HepG2 (cell line): ENCODE data around the gene STPG4. TPM values are rescaled to one million over a fixed set of nuclear protein-coding genes. Genes with fewer than 3 reads are reported as not detected.

ENCODE experiments used
- ARID2 ChIP-seq: sonication (generic); formaldehyde crosslinking; IDR thresholded peaks from 2 replicates; pipeline ENCODE4 v1.8.1; 2022; ENCODE audit warnings: mild to moderate bottlenecking, missing genetic modification reagents, borderline replicate concordance
- ARID5B ChIP-seq: IDR thresholded peaks from 2 replicates; pipeline ENCODE4 v1.4.0; 2020; ENCODE audit warnings: mild to moderate bottlenecking, missing genetic modification reagents
- BORCS8-MEF2B ChIP-seq: sonication (generic); formaldehyde crosslinking; IDR thresholded peaks from 2 replicates; pipeline ENCODE4 v1.8.0; 2022; ENCODE audit warnings: mild to moderate bottlenecking, missing genetic modification reagents
- EEA1 ChIP-seq: sonication (generic); formaldehyde crosslinking; IDR thresholded peaks from 2 replicates; pipeline ENCODE4 v1.5.1; 2020; ENCODE audit warnings: mild to moderate bottlenecking, missing genetic modification reagents, borderline replicate concordance
- ELF1 ChIP-seq: sonication (generic); formaldehyde crosslinking; IDR thresholded peaks from 2 replicates; pipeline ENCODE4 v1.4.0; 2020; ENCODE audit warnings: missing genetic modification reagents
- FOSL2 ChIP-seq: sonication (generic); formaldehyde crosslinking; IDR thresholded peaks from 2 replicates; pipeline ENCODE4 v1.4.0; 2020; ENCODE audit warnings: missing genetic modification reagents
- HNRNPL ChIP-seq: fragments of 200-400 bp; formaldehyde crosslinking; IDR thresholded peaks from 2 replicates; pipeline ENCODE4 v1.6.1; 2017; ENCODE audit warnings: mild to moderate bottlenecking, low read depth, low read length
- KDM2A ChIP-seq: sonication (generic); formaldehyde crosslinking; IDR thresholded peaks from 2 replicates; pipeline ENCODE4 v1.4.0; 2020; ENCODE audit warnings: low read depth, missing genetic modification reagents, borderline replicate concordance
- MAZ ChIP-seq, 2 experiments: sonication (generic) in 1 of 2; formaldehyde crosslinking in 1 of 2; IDR thresholded peaks; 2 replicates each; pipeline versions ENCODE4 v1.5.0 to v1.6.1; 2012 to 2020; ENCODE audit warnings: low read depth in 2 of 2, mild to moderate bottlenecking in 2 of 2, borderline replicate concordance in 1 of 2, improper control_type of control experiment in 1 of 2, low read length in 1 of 2, missing genetic modification reagents in 1 of 2, moderate library complexity in 1 of 2
- MXD4 ChIP-seq: IDR thresholded peaks from 2 replicates; pipeline ENCODE4 v1.6.1; 2016; ENCODE audit warnings: mild to moderate bottlenecking, missing biosample characterization, missing genetic modification reagents
- PHF21A ChIP-seq: sonication (generic); formaldehyde crosslinking; IDR thresholded peaks from 2 replicates; pipeline ENCODE4 v1.5.0; 2020; ENCODE audit warnings: mild to moderate bottlenecking, missing genetic modification reagents
- PITX1 ChIP-seq: sonication (generic); formaldehyde crosslinking; IDR thresholded peaks from 2 replicates; pipeline ENCODE4 v1.5.1; 2020; ENCODE audit warnings: mild to moderate bottlenecking, missing genetic modification reagents
- TBL1XR1 ChIP-seq: fragments of 150-350 bp; IDR thresholded peaks from 2 replicates; pipeline ENCODE4 v1.6.1; 2014; ENCODE audit warnings: borderline replicate concordance, low read length; ENCODE audit not compliant: partially characterized antibody
- ZBTB38 ChIP-seq: sonication (generic); formaldehyde crosslinking; IDR thresholded peaks from 2 replicates; pipeline ENCODE4 v1.5.1; 2020; ENCODE audit warnings: mild to moderate bottlenecking, missing genetic modification reagents
- ZNF317 ChIP-seq: sonication (generic); formaldehyde crosslinking; IDR thresholded peaks from 2 replicates; pipeline ENCODE4 v1.5.0; 2020; ENCODE audit warnings: mild to moderate bottlenecking, missing genetic modification reagents
- ZNF510 ChIP-seq: sonication (generic); formaldehyde crosslinking; IDR thresholded peaks from 2 replicates; pipeline ENCODE4 v1.4.0; 2020; ENCODE audit warnings: low read depth, mild to moderate bottlenecking, missing genetic modification reagents
- ZNF547 ChIP-seq: sonication (generic); formaldehyde crosslinking; IDR thresholded peaks from 2 replicates; pipeline ENCODE4 v1.5.1; 2020; ENCODE audit warnings: mild to moderate bottlenecking, missing genetic modification reagents
- ZNF558 ChIP-seq: sonication (generic); formaldehyde crosslinking; IDR thresholded peaks from 2 replicates; pipeline ENCODE4 v1.9.0; 2022; ENCODE audit warnings: mild to moderate bottlenecking, missing genetic modification reagents, borderline replicate concordance
- ZNF614 ChIP-seq: IDR thresholded peaks from 2 replicates; pipeline ENCODE4 v1.6.1; 2018; ENCODE audit warnings: missing biosample characterization, missing genetic modification reagents, inconsistent platforms, borderline replicate concordance
- ZNF768 ChIP-seq: sonication (generic); formaldehyde crosslinking; IDR thresholded peaks from 2 replicates; pipeline ENCODE4 v1.4.0; 2020; ENCODE audit warnings: missing genetic modification reagents
- ZNF878 ChIP-seq: sonication (generic); formaldehyde crosslinking; IDR thresholded peaks from 2 replicates; pipeline ENCODE4 v1.8.1; 2023; ENCODE audit warnings: mild to moderate bottlenecking, missing genetic modification reagents, moderate library complexity
- polyA plus RNA-seq, 8 experiments: library from polyadenylated mRNA; depleted of rRNA in 3 of 8; stranded (reverse) in 7 of 8; unstranded in 1 of 8; fragments of >200 nt; fragmentation: Illumina TruSeq in 4 of 8; extraction: Trizol in 4 of 8; gene quantifications; 2 replicates each; pipeline versions ENCODE4 v1.2.1 to v1.2.3, GENCODE V29; 2011 to 2016; ENCODE audit warnings: low read depth in 4 of 8, missing spikeins in 1 of 8, mixed read lengths in 1 of 8; ENCODE audit not compliant: insufficient read depth in 1 of 8
- total RNA-seq, 5 experiments: library from RNA; depleted of rRNA; stranded (reverse); fragments of >200 nt; fragmentation: Illumina TruSeq; extraction: Trizol; gene quantifications; 2 replicates each; pipeline ENCODE4 v1.2.3, GENCODE V29; 2016; ENCODE audit warnings: low read depth in 1 of 5
- TF ChIP-seq, protein P1 (sequence below): sonication (generic); formaldehyde crosslinking; IDR thresholded peaks from 2 replicates; pipeline ENCODE4 v1.5.1; 2020; ENCODE audit warnings: mild to moderate bottlenecking, moderate library complexity, missing genetic modification reagents
- TF ChIP-seq, protein P2 (sequence below): IDR thresholded peaks from 2 replicates; pipeline ENCODE4 v1.6.1; 2016; ENCODE audit warnings: missing compliant biosample characterization, missing genetic modification reagents, borderline replicate concordance

STPG4 gene
- total and polyA plus RNA-seq, 2 of the 13 experiments (the other 11 are each of a cell fraction or from before 2014, with no cell fraction given), result 0.11 to 0.15 TPM

GRCh38 chr2:47043142-47043890 lies 111.8 kb downstream of the STPG4 start (continued):
- TF ChIP-seq KDM2A (0 out of 2 replicates have a peak, but pooled peaks have one; percentile 38), ZNF547 (CRISPR knock-in tag) (peak; percentile 48; the same call in 1 of the 2 replicates), ARID5B (CRISPR knock-in tag) (peak; percentile 88), ZNF510 (no peak), ZNF317 (peak; percentile 54; the same call in 1 of the 2 replicates), MAZ (IDR thresholded peaks at IDR 0.05; ENCODE audit: borderline replicate concordance, low read depth, low read length) (no peak), MAZ (CRISPR knock-in tag; IDR thresholded peaks at IDR 0.05; ENCODE audit: low read depth) (no peak; the same call in 1 of the 2 replicates), ZNF768 (peak; percentile 63), ARID2 (CRISPR knock-in tag) (no peak), ZNF878 (CRISPR knock-in tag) (no peak), BORCS8-MEF2B (peak; percentile 54; the same call in 1 of the 2 replicates), ZNF614 (CRISPR knock-in tag) (peak; percentile 73; the same call in 1 of the 2 replicates), ZNF558 (CRISPR knock-in tag) (no peak), ZBTB38 (CRISPR knock-in tag) (peak; percentile 76; the same call in 1 of the 2 replicates), PHF21A (CRISPR knock-in tag) (peak; percentile 81; the same call in 1 of the 2 replicates), HNRNPL (peak; percentile 55; the same call in 1 of the 2 replicates), ELF1 (0 out of 2 replicates have a peak, but pooled peaks have one; percentile 13), EEA1 (CRISPR knock-in tag) (0 out of 2 replicates have a peak, but pooled peaks have one; percentile 45), FOSL2 (CRISPR knock-in tag) (peak; percentile 96), MXD4 (CRISPR knock-in tag) (no peak), TBL1XR1 (no peak), PITX1 (CRISPR knock-in tag) (peak; percentile 56; the same call in 1 of the 2 replicates)
- TF ChIP-seq, protein P1, sequence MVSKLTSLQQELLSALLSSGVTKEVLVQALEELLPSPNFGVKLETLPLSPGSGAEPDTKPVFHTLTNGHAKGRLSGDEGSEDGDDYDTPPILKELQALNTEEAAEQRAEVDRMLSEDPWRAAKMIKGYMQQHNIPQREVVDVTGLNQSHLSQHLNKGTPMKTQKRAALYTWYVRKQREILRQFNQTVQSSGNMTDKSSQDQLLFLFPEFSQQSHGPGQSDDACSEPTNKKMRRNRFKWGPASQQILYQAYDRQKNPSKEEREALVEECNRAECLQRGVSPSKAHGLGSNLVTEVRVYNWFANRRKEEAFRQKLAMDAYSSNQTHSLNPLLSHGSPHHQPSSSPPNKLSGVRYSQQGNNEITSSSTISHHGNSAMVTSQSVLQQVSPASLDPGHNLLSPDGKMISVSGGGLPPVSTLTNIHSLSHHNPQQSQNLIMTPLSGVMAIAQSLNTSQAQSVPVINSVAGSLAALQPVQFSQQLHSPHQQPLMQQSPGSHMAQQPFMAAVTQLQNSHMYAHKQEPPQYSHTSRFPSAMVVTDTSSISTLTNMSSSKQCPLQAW (CRISPR knock-in tag), result peak; percentile 12; the same call in 1 of the 2 replicates
- TF ChIP-seq, protein P2, sequence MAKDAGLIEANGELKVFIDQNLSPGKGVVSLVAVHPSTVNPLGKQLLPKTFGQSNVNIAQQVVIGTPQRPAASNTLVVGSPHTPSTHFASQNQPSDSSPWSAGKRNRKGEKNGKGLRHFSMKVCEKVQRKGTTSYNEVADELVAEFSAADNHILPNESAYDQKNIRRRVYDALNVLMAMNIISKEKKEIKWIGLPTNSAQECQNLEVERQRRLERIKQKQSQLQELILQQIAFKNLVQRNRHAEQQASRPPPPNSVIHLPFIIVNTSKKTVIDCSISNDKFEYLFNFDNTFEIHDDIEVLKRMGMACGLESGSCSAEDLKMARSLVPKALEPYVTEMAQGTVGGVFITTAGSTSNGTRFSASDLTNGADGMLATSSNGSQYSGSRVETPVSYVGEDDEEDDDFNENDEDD, result peak; percentile 69; the same call in 1 of the 2 replicates
